CD4-positive, alpha-beta T cell treated with Interleukin-21 for 1 hour (primary cell): ENCODE results near the gene NUDT19.
"Not testable (repeated sequence)": the region's sequence is repeated elsewhere in the genome, so short reads cannot be mapped to it uniquely, and the experiment has no call there.

Experiments
- DNase-seq: peaks from one replicate; pipeline ENCODE4 v3.0.0-alpha.2; 2020

NUDT19 gene

DNA sequence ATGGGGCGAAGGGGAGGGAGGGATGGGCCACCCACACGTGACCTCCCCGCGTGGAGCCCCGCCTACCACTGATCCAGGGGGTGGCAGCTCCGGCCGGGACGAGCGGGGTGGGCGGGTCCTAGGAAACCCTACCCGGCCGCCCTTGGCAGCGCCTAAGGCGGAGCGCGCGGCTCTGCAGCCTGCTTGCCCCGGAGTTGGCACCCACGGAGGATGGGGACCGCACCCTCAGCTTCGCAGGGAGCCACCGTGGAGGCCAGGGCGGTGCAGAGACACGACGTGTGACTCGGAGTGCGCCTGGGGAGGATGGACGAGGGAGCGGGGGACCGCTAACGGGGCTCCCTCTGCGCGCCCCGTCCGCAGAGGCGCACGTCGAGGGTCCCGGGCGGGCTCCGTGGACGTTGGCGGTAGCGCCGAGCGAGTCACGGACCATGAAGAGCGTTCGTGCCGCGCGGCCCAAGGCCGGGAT lies 15.9 kb upstream of the NUDT19 start, which contains the start of gene RGS9BP:
TSS of gene RGS9BP (plus strand) at position 129 of the 466 bp plus-strand sequence. CDS start 416 bp downstream, outside the sequence.
- DNase-seq = peak; percentile 75

DNA sequence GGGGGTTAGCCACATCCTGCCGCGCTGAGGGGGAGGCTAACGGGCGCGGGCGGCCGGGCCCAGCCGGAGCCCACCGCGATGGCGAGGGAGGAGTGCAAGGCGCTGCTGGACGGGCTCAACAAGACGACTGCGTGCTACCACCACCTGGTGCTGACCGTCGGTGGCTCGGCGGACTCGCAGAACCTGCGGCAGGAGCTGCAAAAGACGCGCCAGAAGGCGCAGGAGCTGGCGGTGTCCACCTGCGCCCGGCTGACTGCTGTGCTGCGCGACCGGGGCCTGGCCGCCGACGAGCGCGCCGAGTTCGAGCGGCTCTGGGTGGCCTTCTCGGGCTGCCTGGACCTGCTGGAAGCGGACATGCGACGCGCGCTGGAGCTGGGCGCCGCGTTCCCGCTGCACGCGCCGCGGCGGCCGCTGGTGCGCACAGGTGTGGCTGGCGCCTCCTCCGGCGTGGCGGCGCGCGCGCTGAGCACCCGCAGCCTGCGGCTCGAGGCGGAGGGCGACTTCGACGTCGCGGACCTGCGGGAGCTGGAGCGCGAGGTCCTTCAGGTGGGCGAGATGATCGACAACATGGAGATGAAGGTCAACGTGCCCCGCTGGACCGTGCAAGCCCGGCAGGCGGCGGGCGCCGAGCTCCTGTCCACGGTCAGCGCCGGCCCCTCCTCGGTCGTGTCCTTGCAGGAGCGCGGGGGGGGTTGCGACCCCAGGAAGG lies 15.3 kb upstream of the NUDT19 start:
- peak; percentile 20 for DNase-seq

DNA sequence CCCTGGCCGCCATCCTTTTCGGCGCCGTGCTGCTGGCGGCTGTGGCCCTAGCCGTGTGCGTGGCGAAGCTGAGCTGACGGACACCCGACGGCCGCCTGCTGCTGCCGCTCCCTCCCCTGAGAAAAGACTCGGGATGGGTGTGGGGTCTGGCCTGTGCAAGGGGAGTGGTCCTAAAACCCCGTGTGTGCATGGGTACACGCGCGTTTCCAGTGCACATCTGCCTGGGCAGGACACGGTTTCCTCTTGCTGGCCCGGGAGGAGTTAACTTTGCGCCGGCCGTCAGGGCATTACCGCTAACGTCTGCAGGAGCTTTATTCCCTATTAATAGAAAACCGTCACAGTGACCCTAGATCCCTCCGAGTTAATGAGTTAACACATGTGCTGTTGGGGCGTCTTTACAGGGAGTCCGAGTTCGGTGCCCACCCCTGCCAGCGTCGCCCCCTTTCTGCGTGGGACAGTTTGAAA lies 14.7 kb upstream of the NUDT19 start:
- no peak for DNase-seq

DNA sequence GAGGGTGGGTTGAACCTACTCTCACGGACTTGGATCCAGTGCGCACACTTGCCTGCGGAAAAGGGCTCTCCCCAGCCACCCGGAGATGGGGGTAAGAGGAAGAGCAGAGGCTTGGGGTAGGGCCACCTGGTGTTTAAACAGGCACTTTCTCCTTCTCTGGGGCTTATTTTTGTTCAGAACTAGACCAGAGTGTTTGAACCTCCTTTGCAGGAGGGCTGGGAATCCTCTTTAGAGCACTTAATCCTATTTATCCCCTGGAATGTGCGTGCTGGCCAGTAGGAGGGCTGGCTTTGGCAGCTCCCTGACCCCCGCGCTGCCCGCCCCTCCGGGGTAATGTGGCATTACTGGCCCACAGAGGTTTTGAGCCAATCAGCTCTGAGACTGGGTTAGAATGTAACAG lies 14.0 kb upstream of the NUDT19 start:
- DNase-seq = no peak

DNA sequence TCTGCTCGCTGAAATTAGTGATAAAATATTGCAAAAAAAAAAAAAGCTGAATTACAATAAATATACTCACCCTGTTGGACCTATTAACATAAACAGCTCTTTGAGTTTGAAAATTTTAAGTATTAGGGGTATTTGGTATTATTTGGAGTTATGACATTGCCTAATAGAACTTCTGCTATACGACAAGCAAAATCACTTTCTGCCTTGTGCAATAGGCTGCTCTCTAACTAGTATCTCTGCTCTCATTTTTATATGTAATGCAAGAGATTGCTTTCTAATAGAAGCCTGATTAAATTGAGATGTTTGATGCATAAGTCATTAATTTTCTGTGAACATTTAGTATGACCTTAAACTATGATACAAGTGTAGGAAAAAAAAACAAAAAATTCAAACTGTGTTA lies 10.6 kb upstream of the NUDT19 start:
- no peak for DNase-seq

DNA sequence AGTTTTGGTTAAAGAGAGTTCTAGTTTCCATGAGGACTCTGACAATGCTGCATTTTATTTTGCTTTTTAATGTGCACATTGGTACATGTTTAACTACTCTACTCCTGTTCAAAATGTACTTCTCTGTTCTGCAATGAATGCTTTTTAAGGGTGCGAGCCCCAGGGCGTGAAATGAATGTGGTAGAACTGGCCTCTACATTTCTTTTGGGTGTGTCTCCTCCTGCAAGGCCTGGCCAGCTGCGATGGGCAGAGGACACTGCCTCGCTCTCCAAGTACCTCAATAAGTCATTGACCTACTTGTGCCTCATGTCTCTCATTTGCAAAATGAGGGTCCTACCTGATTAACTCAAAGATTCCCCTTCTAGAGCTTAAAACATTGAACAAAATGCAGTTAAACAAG lies 9.3 kb upstream of the NUDT19 start:
- DNase-seq = no peak

DNA sequence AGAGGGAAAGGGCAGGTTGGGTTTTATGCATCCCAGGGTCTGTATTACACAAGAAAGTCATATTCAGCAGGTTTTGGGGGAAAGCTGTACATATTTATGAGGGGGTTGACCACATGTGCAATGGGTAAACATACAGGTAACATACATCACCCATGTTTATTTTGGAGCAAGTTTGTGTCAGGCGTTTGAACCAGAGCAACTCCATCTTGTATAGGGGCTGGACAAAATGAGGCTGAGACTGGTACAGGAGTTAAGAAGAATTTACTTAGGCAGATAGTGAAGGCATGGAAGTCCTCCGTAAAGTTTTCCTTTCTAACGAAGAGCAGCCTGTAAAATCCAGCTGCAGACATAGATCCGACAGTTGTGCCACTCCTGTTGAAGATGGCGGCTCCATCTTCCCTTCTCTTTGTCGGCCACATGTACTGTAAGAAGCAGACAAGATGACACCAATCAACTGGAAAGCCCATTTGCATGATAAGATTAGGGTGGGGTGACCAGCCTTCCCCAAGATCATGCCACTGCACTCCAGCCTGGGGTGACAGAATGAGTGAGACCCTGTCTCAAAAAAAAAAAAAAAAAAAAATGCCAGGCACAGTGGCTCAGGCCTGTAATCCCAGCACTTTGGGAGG lies 4.7 kb upstream of the NUDT19 start:
- no peak for DNase-seq

DNA sequence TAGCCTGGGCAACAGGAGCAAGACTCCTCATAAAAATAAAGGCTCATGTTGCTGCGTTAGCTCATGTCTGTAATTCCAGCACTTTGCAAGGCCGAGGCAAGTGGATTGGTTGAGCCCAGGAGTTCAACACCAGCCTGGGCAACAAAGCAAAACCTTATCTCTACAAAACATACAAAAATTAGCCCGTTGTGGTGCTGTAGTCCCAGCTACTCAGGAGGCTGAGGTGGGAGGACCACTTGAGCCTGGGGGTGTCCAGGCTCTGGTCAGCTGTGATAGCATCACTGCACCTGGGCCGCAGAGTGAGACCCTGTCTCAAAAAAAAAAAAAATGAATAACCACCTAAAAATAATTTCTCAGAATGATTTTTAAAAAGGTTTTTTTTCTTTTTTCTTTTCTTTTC lies 3.9 kb upstream of the NUDT19 start:
- no peak for DNase-seq

DNA sequence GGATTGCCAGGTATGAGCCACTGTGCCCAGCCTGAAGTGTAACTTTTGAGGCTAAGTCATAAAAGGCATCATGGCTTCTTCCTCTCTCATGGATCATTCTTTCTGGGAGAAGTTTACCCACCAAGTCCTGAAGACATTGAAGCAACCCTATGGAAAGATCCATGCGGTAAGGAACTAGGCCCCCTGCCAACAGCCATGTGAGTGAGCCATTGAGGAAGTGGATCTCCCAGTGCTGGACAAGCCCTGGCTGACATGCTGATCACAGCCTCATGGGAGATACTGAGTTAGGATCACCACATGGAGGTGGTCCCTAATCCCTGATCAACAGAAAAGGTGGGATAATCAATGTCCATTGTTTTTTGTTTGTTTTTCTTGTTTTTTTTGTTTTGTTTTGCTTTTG lies 3.3 kb upstream of the NUDT19 start:
- DNase-seq = no peak

DNA sequence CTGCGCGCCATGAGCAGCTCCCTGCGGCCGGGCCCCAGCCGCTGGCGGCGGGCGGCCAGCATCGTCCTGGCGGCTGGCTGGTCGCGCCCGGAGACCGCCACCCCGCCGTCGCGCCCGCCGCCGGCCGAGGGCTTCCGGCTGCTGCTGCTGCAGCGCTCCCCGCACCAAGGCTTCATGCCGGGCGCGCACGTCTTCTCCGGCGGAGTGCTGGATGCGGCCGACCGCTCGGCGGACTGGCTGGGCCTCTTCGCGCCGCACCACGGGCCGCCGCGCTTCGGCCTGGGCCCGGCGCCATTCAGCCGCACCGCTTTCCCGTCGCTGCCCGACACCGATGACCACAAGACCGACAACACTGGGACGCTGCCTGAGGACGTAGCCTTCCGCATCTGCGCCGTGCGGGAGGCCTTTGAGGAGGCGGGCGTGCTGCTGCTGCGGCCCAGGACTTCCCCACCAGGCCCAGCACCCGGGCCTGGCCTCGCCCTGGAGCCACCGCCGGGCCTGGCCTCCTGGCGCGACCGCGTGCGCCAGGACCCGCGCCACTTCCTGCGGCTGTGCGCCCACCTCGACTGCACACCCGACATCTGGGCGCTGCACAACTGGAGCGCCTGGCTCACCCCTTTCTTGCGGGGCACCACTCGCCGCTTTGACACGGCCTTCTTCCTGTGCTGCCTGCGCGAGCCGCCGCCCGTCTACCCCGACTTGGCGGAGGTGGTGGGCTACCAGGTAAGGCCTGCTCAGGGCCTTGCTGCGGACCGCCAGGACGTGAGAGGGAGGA lies 518 bp downstream of the NUDT19 start:
- peak; percentile 52 for DNase-seq

DNA sequence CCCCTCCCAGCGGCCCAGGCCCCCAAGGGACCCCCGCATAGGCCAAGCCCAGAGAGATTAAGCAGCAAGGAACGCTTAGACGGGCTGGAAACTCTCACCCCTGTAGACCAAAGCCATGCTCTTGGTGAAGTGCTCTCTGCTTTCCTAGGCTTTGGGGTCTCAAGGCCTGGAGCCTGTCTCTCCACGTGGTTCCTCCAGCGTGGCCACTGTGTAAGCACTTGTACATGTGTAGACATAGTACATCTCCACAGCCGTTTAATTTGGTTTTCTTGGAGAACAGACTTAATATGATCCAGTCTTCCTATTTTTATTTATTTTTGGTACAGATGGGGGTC lies 1.1 kb downstream of the NUDT19 start:
- DNase-seq = no peak

DNA sequence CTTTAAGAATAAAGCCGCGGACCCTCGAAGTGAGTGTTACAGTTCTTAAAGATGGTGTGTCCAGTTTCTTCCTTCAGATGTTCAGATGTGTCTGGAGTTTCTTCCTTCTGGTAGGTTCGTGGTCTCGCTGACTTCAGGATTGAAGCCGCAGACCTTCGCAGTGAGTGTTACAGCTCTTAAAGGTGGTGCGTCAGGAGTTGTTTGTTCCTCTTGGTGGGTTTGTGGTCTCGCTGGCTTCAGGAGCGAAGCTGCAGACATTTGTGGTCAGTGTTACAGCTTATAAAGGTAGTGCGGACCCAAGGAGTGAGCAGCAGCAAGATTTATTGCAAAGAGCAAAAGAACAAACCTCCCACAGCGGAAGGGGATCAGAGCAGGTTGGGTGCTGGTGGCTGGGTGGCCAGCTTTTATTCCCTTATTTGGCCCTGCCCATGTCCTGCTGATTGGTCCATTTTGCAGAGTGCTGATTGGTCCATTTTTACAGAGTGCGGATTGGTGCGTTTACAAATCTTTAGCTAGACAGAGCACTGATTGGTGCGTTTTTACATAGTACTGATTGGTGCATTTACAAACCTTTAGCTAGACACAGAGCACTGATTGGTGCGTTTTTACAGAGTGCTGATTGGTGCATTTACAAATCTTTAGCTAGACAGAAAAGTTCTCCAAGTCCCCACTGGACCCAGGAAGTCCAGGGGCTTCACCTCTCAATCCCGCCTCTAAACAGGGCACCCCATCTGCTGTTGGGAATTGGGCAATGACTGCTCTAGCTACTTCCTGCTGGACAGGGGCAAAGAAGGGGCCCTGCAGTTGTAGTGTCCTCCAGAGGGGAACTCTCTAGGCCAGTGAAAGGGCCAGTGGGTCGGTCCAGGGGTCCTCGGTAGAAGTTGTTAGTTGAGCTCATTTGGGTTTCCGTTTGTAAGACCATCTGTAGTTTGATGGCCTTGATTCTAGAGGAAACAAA lies 1.8 kb downstream of the NUDT19 start:
- peak; percentile 62 for DNase-seq

DNA sequence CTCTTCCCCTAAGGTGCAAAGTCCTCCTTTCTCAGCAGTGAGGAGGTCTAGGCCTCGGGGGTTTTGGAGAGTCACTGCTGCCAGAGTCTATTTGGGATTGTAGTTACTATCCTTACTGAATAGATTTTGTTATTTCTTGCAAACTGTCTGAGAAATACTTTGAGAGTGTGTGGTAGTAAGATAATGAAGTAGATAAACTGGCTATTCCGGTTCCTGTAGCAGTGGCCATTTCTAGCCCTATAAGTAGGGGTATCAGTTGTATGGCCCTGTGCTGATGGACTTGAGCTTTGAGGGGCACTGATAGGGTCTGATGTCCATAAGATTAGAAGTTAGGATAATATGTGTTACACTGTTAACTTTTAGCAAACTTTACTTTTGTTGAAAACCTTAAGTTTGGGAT lies 2.7 kb downstream of the NUDT19 start:
- not testable (repeated sequence) for DNase-seq

DNA sequence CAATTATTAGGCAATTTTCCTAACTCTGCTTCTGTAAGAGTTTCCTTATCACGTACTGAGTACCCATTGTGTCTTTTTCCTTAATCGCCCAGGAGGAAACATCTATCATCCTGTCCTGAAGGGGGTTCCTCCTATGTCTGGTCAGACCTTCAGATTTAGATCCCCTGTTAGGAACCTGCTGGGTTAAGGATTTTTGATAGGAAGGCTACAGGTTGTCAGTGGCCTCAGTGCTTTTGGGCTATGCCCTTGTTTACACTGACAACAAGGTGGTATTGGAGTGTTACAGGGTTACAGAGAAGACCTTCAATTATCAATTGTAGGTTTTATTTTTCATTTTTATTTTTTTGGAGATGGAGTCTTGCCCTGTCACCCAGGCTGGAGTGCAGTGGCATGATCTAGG lies 3.2 kb downstream of the NUDT19 start:
- DNase-seq = not testable (repeated sequence)

DNA sequence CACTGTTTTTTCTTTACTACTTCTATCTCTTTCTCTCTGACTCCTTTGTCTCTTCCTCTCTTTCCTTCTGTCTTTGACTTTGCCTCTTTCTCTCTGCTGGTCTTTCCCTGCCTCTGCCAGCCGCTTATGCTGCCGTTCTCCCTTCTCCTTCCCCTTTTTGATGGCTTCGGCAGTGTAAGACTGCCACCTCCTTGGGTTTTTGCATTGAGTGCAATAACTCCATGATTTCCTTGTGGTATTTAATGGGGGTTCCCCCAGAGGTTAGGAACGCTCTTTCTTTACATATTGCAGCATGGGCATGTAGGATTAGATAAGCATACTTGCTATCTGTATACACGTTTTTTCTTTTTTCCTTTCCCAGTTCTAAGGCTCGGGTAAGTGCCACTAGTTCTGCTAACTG lies 3.9 kb downstream of the NUDT19 start:
- DNase-seq = not testable (repeated sequence)

DNA sequence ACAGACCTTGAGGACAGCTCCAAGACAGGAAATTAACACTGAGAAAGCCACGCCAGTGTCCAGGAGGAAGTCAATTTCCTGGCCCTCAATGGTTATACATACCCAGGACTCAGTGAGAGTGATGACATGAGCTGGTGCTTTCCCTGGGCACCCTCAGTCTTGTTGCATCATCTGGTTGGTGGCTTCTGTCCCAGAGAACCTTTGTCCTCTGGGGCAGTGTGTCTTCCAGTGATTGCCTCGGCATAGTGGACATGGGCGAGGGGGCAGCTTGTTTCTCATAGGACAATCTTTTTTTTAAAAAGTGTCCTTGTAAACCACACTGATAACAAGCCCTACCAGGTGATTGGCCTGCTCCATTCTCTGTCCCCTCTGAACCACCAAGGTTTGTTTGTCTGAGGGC lies 5.2 kb downstream of the NUDT19 start:
- DNase-seq = not testable (repeated sequence)

DNA sequence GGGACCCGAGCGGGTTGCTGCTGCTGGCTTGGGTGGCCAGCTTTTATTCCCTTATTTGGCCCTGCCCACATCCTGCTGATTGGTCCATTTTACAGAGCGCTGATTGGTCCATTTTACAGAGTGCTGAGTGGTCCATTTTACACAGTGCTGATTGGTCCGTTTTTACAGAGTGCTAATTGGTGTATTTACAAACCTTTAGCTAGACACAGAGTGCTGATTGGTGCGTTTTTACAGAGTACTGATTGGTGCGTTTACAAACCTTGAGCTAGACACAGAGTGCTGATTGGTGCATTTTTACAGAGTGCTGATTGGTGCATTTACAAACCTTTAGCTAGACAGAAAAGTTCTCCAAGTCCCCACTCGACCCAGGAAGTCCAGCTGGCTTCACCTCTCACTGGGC lies 8.5 kb downstream of the NUDT19 start:
- not testable (repeated sequence) for DNase-seq

DNA sequence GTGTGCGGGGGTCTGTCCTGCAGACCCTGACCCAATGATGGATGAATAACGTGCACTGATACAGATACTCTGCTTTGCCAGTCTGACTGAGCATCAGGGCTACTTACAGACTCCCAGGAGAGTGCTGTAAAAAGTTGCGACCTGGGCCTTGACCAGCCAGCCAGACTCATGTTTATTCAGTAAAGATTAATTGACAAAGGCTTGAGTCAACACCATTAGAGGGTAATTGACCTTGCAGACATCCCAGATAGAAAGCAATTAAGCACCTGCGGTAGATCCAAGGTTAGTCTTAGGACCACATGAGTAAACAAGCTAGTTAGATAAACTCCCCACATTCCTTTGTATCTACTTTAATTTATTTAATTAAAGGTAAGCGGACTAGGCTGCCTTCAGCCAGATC lies 10.4 kb downstream of the NUDT19 start:
- DNase-seq = no peak

DNA sequence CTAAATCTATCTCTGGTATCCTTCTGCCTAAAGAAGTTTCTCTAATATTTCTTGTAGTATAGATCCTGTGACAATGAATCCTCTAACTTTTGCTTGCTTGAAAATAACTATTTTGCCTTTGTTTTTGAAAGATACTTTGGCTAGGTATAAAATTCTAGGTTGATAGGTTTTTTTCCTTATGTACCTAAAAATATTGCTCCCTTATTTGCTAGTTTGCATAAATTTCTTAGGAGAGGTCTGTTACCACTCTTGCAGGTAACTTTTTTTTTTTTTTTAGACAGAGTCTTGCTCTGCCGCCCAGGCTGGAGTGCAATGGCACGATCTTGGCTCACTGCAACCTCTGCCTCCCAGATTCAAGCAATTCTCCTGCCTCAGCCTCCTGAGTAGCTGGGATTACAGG lies 12.4 kb downstream of the NUDT19 start:
- not testable (repeated sequence) for DNase-seq

DNA sequence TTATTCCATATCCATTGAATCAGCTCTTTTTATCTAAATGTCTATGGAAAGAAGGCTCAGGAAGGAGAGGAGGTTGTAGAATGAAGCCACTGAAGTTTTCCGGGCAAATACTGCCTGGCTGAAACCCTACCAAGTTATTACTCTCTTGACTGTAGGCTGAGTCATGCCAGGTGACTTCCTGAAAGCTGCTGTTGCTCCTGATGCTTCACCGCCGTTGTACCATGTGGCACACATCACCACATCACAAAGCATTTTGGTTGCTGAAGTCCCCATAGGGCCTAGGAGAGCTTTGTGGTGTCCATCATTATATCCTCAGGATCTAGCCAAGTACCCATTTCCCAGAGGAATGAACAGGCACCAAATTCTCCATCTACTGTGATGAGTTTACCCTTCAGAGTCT lies 16.8 kb downstream of the NUDT19 start:
- DNase-seq = peak; percentile 6

DNA sequence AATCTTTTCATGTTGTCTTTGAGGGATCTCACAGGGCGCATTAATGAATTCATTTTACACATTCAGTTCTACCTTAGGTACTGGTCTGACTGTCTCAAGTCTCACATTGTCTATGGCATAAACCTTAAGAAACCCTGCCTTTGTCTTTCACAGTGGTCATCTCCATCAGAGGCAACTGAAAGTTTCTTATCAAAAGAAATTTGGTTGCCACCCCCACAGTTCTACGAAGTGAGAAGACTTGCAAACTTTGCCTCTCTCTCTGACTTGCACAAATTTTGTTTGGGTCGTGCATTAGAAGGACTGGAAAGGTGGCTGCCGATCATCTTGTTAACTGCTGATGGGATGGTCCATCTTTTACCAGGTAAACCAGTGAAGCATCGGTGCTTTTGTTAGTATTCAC lies 17.4 kb downstream of the NUDT19 start:
- DNase-seq = no peak

DNA sequence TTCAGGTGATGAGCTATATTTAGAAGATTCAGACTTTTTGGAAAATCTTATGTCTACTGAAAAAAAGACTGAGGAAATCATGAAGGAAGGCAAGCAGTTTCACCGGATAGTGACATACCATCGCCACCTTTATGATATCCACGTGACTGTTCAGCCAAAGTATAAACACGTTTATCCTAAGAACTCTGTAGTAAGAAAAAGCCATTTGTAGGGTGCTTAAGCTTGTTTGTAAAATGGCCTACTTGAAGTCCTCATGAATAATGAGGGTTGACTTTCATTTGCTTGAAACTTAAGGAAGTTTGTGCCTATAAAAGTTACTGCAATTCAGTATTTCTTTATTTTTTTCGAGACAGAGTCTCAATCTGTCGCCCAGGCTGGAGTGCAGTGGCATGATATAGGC lies 20.1 kb downstream of the NUDT19 start:
- DNase-seq = no peak

DNA sequence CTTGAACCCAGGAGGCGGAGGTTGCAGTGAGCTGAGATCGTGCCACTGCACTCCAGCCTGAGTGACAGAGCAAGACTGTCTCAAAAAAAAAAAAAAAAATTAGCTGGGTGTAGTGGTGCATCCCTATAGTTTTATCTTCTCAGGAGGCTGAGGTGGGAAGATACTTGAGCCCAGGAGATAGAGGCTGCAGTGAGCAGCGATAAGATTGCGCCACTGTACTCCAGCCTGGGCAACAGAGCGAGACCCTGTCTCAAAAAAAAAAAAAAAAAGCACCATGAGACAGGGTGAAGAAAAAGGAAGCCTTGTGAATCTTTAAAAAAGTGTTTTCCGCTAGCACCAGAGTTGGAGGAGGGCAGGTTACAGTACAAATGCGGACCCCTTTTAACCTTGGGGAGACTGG lies 24.6 kb downstream of the NUDT19 start:
- not testable (repeated sequence) for DNase-seq
